ENCODE results near the gene NHEJ1.
"Not testable (repeated sequence)": the region's sequence is repeated elsewhere in the genome, so short reads cannot be mapped to it uniquely, and the experiment has no call there.

Gene NHEJ1, protein sequence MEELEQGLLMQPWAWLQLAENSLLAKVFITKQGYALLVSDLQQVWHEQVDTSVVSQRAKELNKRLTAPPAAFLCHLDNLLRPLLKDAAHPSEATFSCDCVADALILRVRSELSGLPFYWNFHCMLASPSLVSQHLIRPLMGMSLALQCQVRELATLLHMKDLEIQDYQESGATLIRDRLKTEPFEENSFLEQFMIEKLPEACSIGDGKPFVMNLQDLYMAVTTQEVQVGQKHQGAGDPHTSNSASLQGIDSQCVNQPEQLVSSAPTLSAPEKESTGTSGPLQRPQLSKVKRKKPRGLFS

DNA sequence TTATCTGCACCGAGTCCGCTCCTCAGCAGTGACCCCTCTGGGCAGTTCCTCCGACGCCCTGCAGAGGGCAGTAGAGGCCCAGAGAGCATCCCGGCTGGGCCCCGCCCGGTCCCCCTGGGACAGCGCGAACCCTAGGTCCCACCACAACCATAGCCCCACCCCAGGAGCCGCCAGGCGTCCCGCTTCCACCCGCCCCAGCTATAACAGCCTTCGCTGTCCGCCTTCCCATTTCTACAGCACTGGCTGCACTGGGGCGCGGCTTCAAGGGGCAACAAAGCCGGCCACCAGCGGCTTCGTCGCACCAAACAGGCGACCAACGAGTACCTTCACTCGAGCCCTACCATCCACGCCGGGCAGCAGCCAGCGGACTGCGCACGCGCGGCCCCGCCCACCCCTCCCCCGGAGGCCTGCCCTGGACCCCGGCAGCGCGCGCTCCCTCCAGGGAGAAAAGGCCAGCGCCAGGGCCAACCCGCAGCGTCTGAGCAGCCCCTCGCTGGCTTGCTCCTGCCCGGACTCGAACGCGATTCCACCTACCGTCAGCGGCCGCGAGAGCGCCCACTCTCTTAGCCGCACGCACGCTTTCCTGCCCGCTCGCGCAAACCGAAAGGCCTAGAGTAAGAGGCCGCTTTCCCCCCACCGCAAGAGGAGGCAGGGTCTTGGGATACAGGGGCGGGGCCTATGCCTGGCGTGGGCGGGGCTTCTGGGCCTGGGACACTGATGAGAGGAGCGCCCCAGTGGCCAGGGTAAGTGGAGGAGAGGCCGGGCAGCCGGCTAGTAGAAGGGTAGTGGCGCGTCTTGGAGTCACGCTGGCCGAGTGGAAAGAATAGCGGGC, at the start of gene NHEJ1:
Gene NHEJ1, minus strand, starts transcription at position 630 of the 832 bp plus-strand sequence. CDS start 2,453 bp downstream, outside the sequence.
- DNase-seq, result peak; percentile 89 to 91

GRCh38 chr2:219209236-219210195, 48.9 kb upstream of the NHEJ1 start:
- DNase-seq, result no peak

DNA sequence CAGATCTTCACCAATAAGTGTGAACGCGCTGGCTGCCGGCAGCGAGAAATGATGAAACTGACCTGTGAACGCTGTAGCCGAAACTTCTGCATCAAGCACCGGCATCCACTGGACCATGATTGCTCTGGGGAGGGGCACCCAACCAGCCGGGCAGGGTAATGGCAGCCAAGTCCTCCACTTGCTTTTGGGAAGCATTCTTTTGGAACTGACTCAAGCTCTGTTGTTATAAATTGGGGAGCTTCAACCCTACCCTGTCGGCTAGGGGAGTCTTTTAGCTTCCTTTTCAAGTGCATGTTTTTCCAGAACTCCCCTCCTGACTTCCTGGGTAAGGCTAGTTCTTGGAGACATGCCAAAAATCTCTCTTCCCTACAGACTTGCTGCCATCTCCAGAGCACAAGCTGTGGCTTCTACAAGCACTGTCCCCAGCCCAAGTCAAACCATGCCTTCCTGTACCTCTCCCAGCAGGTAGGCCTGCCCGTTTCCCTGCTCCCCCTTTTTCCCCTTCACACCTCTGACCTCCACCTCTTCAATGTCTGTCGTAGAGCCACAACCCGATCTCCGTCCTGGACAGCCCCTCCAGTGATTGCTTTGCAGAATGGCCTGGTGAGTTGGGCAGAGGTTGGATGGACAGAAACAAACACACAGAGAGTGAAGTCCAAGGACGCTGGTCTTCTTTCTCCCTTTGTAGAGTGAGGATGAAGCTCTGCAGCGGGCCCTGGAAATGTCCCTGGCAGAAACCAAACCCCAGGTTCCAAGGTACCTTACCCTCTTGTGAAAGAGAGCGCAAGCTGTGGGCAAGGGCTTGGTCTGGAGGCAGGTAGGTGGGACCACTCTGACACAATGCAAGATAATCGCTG, 47.5 kb upstream of the NHEJ1 start:
- DNase-seq, result no peak

DNA sequence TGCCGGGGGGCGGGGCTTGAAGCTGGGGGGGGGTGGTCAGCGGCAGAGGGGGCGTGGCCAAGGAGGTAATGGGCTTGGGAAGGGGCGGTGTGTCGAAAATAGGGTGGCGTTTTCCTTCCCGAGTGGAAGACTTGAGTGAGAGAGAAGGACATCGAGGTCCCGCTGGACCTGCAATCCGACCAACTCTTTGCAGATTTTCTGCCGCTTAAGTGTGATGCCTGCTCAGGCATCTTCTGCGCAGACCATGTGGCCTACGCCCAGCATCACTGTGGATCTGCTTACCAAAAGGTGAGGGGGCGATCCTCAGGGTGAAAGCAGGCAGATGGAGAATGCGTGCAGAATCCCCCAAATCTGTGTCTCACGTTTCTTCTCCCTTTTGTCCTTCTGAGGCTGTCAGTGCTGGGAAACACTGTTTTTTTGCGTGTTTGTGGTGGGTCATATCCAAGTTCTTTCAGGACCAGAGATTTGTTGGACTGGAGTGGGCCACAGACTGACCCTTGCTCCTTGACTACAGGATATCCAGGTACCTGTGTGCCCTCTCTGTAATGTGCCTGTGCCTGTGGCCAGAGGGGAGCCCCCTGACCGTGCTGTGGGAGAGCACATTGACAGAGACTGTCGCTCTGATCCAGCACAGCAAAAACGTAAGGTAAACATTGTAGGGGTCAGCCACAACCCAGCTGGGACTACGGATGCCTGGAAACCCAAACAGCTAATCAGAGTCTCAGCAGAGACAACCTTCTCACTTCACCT, 46.7 kb upstream of the NHEJ1 start:
- DNase-seq, result no peak

DNA sequence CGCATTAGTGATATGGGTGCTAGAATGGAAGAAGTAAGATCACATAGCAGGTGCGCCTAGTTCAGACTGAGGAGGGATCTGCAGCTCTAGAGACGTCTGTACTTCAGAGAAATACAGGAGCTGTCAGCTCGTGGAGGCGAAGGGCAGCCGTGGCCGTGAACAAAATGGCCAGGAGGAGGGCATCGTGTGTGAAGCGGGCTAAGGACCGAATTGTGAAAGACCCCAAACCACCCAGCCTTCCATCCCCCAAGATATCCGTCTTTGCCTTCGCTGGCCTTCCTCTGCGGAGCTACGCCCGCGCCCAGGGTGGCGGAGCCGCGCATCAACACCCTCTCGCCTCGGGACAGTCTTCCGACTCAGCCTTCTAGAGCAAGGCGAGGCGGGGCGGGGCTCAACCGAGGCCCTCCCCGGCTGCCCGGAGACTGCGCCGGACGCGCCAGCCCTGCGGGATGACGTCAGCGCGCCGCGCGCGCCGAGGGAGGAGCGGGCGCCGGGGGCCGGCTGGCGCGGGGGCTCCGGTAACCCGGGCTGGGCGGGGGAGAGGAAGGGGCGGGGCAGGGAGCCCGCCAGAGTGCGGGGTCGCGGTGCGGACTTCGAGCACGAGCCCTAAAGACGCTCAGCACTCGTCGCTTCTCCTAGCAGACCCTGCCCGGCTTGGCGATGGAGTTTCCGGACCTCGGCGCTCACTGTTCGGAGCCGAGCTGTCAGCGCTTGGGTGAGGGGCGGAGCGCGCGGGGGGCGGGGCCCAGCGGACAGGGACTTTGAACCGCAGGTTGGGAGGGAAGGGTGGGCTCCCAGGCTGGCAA, 45.9 kb upstream of the NHEJ1 start, which contains the start of gene ZFAND2B:
Gene ZFAND2B, plus strand, starts transcription at position 455 of the 806 bp plus-strand sequence. Its CDS starts 206 bp downstream, at position 661.
- DNase-seq, result peak; percentile 89 to 91

DNA sequence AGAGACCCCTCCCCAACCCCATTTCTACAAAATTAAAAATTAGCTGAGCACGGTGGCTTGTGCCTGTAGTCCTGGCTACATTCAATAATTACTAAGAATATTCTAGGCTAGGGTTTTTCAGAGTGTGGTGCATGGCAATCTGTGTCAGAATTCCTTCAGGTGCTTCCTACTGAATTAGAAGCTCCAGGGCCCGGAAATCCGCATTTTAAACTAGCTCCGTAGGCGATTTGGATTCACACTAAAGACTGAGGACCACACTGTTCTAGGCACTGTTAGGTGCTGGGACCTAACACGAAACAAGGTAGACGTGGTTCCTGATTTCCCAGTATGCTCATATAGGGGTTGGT, 45.3 kb upstream of the NHEJ1 start:
- DNase-seq, result no peak

GRCh38 chr2:219205165-219205538, 44.5 kb upstream of the NHEJ1 start:
- DNase-seq, result no peak

- DNase-seq, result no peak
Measured at GRCh38 chr2:219204425-219205164, 44.0 kb upstream of the NHEJ1 start.

DNA sequence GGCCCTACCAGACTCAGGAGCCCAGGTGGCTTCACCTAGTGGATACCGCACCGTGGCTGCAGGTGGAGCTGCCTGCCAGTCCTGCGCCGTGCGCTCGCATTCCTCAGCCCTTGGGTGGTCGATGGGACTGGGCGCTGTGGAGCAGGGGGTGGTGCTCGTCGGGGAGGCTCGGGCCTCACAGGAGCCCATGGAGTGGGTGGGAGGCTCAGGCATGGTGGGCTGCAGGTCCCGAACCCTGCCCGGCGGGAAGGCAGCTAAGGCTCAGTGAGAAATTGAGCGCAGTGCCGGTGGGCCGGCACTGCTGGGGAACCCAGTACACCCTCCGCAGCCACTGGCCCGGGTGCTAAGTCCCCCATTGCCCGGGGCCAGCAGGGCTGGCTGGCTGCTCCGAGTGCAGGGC, 40.7 kb upstream of the NHEJ1 start:
- DNase-seq, result not testable (repeated sequence)

DNA sequence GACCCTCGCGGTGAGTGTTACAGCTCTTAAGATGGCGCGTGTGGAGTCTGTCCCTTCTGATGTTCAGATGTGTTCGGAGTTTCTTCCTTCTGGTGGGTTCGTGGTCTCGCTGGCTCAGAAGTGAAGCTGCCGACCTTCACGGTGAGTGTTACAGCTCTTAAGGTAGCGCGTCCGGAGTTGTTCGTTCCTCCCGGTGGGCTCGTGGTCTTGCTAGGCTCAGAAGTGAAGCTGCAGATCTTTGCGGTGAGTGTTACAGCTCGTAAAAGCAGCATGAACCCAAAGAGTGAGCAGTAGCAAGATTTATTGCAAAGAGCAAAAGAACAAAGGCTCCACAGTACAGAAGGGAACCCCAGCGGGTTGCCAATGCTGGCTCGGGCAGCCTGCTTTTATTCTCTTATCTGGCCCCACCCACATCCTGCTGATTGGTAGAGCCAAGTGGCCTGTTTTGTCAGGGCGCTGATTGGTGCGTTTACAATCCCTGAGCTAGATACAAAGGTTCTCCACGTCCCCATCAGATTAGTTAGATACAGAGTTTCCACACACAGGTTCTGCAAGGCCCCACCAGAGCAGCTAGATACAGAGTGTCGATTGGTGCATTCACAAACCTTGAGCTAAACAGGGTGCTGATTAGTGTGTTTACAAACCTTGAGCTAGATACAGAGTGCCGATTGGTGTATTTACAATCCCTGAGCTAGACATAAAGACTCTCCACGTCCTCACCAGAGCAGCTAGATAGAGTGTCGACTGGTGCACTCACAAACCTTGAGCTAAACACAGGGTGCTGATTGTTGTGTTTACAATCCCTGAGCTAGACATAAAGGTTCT, 40.1 kb upstream of the NHEJ1 start:
- DNase-seq, result not testable (repeated sequence)

DNA sequence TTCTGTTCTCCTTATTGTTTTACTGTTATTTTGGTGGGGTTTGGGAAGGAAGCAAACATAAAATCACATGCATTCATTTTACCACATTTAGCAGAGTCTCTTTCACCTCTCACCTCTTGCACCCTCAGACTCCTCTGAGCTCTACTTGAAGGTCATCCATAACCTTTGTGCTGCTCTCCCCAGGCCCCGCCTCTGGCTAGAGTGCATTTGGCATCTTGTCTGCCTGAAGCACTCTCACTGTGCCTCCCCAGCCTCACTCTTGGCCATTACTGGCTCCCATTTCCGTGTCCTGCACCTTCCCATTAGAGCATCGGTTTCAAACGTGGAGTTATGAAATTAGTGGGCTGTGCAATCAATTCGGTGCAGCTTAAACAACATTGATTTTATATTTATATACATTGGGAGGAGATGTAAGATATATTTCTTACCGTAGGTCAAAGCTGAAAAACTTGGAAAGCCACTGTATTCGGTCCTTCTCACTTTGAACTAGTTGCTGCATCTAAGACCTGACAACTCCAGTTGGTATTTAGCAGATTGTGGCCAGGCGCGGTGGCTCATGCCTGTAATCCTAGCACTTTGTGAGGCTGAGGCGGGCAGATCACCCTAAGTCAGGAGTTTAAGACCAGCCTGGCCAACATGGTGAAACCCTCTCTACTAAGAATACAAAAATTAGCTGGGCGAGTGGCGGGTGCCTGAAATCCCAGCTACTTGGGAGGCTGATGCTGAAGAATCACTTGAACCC, 39.0 kb upstream of the NHEJ1 start:
- DNase-seq, result no peak

DNA sequence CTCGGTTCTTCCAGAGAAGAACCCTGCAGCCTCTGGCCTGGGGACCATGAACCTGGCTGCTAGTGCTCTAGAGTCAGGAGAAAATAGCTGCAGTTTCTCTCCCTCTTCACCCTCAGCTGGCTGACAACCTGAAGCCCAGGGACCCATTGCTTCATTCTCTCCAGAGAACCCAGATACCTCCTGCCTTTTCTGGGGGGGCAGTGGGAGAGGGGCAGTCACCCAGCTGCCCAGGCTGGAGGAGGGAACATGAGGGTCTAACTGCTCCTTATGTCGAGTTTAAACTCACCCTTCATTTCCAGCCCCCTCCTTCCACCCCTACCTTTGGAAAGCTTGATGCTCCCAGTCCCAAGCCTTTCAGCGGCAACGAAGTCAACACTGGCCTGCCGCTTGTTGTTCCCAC, 38.4 kb upstream of the NHEJ1 start:
- no peak for DNase-seq

DNA sequence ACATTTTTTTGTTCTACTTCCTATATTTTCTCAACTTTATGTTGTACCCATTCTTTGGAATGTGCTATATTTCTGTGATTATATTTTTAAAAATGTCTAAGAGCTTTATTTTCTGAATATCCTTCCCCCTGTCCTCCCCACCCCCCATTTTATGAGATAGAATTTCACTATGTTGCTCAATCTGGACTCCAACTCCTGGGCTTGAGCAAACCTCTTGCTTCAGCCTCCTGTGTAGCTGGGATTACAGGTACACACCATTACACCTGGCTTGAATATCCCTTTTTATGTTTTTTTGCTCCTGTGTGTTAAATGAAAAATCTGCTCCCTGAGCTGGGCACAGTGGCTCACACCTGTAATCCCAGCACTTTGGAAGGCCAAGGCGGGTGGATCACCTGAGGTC, 36.8 kb upstream of the NHEJ1 start:
- no peak for DNase-seq

- no peak for DNase-seq
Measured at GRCh38 chr2:219186754-219187456, 26.3 kb upstream of the NHEJ1 start.

DNA sequence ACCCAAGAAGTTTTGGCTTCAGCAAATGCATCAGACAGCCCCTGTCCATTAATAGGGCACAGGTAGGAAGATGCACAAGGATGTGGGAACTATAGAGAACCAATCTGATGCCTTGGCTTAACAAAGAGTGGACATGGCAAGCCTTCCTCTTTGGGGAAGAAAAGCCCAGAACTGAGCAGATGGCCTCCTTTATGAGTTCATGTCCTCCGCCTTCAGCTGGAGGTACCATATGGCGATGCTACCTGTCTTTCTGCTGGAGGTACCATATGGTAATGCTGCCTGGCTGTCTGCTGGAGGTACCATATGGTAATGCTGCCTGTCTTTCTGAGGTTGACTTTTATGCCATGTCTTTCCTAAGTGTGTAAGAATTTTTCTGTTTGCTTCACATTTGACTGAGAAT, 23.5 kb upstream of the NHEJ1 start:
- DNase-seq, result no peak

DNA sequence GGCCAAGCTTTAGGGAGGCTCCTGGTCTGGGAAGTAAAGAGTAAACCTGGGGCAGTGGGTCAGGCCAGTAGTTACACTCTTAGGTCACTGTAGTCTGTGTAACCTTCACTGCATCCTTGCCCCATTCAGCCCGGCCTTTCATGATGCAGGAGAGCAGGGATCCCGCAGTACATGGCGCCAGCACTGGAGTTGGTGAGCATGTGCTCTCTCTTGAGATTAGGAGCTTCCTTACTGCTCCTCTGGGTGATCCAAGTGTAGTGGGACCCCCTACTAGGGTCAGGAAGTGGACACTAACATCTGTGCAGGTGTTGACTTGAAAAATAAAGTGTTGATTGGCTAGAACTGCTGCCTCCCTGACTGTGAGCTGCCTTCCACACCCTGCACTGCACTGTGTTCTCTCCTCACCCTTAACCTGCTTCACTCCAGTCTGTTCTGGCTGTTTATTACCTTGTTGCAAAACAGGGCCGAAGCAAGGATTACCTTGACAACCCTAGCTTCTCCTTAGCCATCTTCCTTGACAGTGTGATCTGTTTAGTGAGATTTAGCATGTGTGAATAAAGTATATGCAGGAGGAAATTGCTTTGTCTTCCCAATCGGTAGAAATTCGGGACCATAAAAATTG, 22.6 kb upstream of the NHEJ1 start:
- DNase-seq, result no peak
